ENCODE measurements around the gene MITF.

DNA sequence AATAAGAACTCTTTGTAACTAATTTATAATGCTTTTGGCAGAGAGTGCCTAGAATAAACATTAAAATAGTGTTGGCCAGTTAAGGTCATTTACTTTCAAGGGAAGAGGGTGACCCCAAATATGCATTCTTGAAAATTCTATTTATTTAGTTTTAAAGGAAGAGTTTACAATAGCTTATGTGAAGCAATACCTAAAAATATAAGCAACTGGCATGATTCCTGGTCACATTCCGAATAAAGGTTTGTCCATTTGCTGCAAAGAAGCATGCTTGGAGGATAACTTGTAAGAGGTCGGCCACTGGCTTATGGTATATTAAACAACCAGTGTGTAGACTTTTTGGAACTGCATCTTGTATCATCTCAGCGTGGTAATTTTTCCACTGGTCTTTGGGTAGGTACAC lies 10.2 kb downstream of the MITF start:
- TF ChIP-seq, protein P1, sequence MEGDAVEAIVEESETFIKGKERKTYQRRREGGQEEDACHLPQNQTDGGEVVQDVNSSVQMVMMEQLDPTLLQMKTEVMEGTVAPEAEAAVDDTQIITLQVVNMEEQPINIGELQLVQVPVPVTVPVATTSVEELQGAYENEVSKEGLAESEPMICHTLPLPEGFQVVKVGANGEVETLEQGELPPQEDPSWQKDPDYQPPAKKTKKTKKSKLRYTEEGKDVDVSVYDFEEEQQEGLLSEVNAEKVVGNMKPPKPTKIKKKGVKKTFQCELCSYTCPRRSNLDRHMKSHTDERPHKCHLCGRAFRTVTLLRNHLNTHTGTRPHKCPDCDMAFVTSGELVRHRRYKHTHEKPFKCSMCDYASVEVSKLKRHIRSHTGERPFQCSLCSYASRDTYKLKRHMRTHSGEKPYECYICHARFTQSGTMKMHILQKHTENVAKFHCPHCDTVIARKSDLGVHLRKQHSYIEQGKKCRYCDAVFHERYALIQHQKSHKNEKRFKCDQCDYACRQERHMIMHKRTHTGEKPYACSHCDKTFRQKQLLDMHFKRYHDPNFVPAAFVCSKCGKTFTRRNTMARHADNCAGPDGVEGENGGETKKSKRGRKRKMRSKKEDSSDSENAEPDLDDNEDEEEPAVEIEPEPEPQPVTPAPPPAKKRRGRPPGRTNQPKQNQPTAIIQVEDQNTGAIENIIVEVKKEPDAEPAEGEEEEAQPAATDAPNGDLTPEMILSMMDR (IDR thresholded peaks at IDR 0.05; ENCODE audit: low read depth, low read length) = no peak
- TF ChIP-seq POLR2A (IDR thresholded peaks at IDR 0.05; ENCODE audit: extremely low read depth, insufficient read length) = no peak
